Transverse colon (tissue), 4 donors: ENCODE data around the gene TANGO2.

Experiments used
- CTCF ChIP-seq, 5 experiments: fragments of 200-600 bp in 3 of 5; fragments of 450-650 bp in 2 of 5; sonication (generic) in 3 of 5; IDR thresholded peaks; 1 replicate in 2 of 5; 2 replicates in 3 of 5; pipeline ENCODE4 v1.5.1; 2016 to 2017; ENCODE audit warnings: antibody characterized with exemption in 5 of 5, inconsistent platforms in 3 of 5, mild to moderate bottlenecking in 2 of 5, moderate library complexity in 1 of 5
- EP300 ChIP-seq: sonication (generic); formaldehyde crosslinking; IDR thresholded peaks from one replicate; pipeline ENCODE4 v1.6.1; 2017; ENCODE audit warnings: antibody characterized with exemption, low read depth
- POLR2A ChIP-seq: fragments of 450-650 bp; IDR thresholded peaks from one replicate; pipeline ENCODE4 v1.6.1; 2016; ENCODE audit warnings: antibody characterized with exemption, mild to moderate bottlenecking, moderate library complexity
- POLR2AphosphoS5 ChIP-seq, 3 donors: sonication (generic); formaldehyde crosslinking; IDR thresholded peaks; one replicate each; pipeline ENCODE4 v1.6.1; 2016; ENCODE audit warnings: antibody characterized with exemption in 3 of 3

DNA sequence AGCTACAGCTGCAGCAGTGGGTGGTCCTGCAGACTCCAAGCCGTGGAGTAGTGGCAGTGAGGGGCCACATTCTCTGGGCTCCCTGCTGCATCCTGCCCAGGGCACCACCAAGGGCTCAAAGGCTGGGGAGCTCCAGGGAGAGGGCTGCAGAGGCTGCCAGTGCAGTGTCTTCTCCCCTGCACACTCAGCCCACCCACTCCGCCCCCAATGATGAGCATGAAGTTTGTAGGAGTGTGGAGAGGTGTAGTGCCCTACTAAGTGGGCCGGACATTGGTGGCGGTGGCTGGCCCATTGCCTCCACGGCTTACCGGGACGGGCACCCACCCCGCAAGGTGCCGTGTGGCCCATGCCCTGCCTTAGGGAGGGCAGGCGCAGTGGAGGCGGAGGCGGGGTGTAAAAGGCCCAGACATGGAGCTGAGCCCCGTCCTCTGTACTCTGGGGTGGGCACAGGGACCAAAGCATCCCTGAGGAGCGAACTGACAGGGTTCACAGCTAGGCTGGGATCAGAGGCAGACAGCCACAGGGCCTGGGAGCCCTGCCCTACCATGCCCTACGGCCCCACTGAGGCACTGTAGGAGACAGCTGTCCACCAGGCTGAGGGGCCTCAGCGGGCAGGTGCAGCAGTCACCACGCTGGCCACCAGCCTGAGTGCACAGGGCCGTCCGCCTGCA lies 23.2 kb upstream of the TANGO2 start:
- TF ChIP-seq CTCF (IDR thresholded peaks at IDR 0.05) (no peak), POLR2AphosphoS5 (IDR thresholded peaks at IDR 0.05) (no peak), POLR2A (no peak), EP300 (no peak)
